Keratinocyte (primary cell): ENCODE data around the gene CHMP3. TPM values are rescaled to one million over a fixed set of nuclear protein-coding genes. Genes with fewer than 3 reads are reported as not detected.
"Not testable (repeated sequence)": the region's sequence is repeated elsewhere in the genome, so short reads cannot be mapped to it uniquely, and the experiment has no call there.

ENCODE experiments used
- DNase-seq: peaks from one replicate; pipeline ENCODE4 v3.0.0-alpha.2; 2011; ENCODE audit warnings: low read depth, missing footprints, low spot score
- FAIRE-seq: peaks from 2 replicates; lab custom pipeline; 2011; peaks lifted over from hg19 to GRCh38; lab: Jason Lieb, UNC
- H2AFZ ChIP-seq: 2 replicates; pipeline ENCODE4 v1.6.0; 2012; ENCODE audit warnings: low read length, control low read depth, inconsistent platforms; ENCODE audit not compliant: control insufficient read depth
- H3K27ac ChIP-seq: 2 replicates; pipeline ENCODE4 v1.5.1; 2011; ENCODE audit warnings: low read length; ENCODE audit not compliant: control insufficient read depth, insufficient read depth
- H3K27me3 ChIP-seq: 3 replicates; pipeline ENCODE4 v1.6.0; 2011; ENCODE audit warnings: low read length; ENCODE audit not compliant: control insufficient read depth, insufficient read depth; ENCODE audit errors: extremely low read depth
- H3K36me3 ChIP-seq, 2 experiments: 2 replicates in 1 of 2; 3 replicates in 1 of 2; pipeline ENCODE4 v1.5.1; 2011; ENCODE audit warnings: low read length in 2 of 2, mild to moderate bottlenecking in 1 of 2; ENCODE audit not compliant: control insufficient read depth in 2 of 2, insufficient read depth in 2 of 2; ENCODE audit errors: extremely low read depth in 1 of 2
- H3K4me1 ChIP-seq: 3 replicates; pipeline ENCODE4 v1.5.1; 2011; ENCODE audit warnings: low read length; ENCODE audit not compliant: control insufficient read depth, insufficient read depth; ENCODE audit errors: extremely low read depth
- H3K4me2 ChIP-seq: 3 replicates; pipeline ENCODE4 v1.6.0; 2011; ENCODE audit warnings: low read depth, low read length; ENCODE audit not compliant: control insufficient read depth, insufficient read depth; ENCODE audit errors: extremely low read depth
- H3K4me3 ChIP-seq, 3 experiments: fragments of 200-600 bp in 1 of 3; sonication (generic) in 1 of 3; 2 replicates in 2 of 3; 3 replicates in 1 of 3; pipeline ENCODE4 v1.5.1; 2011 to 2016; ENCODE audit warnings: low read length in 3 of 3, mild to moderate bottlenecking in 3 of 3, control low read depth in 2 of 3, inconsistent platforms in 1 of 3, low read depth in 1 of 3, mixed read lengths in 1 of 3, mixed run types in 1 of 3, moderate library complexity in 1 of 3; ENCODE audit not compliant: control insufficient read depth in 2 of 3, insufficient read depth in 2 of 3; ENCODE audit errors: extremely low read depth in 1 of 3
- H3K79me2 ChIP-seq: 2 replicates; pipeline ENCODE4 v1.6.0; 2012; ENCODE audit warnings: low read length; ENCODE audit not compliant: control insufficient read depth, insufficient read depth
- H3K9ac ChIP-seq: 3 replicates; pipeline ENCODE4 v1.6.0; 2011; ENCODE audit warnings: low read length; ENCODE audit not compliant: control insufficient read depth, insufficient read depth; ENCODE audit errors: extremely low read depth
- H3K9me1 ChIP-seq: 3 replicates; pipeline ENCODE4 v1.6.0; 2011; ENCODE audit warnings: low read length; ENCODE audit not compliant: control insufficient read depth, insufficient read depth; ENCODE audit errors: extremely low read depth
- H3K9me3 ChIP-seq: 2 replicates; pipeline ENCODE4 v1.5.1; 2012; ENCODE audit warnings: low read depth, low read length; ENCODE audit not compliant: control insufficient read depth
- H4K20me1 ChIP-seq: 3 replicates; pipeline ENCODE4 v1.6.0; 2011; ENCODE audit warnings: low read length; ENCODE audit not compliant: control insufficient read depth, insufficient read depth; ENCODE audit errors: extremely low read depth
- CTCF ChIP-seq, 3 experiments: IDR thresholded peaks in 1 of 3; conservative IDR thresholded peaks in 1 of 3; optimal IDR thresholded peaks in 1 of 3; 2 replicates in 2 of 3; 3 replicates in 1 of 3; pipeline versions ENCODE3 to v1.5.1; 2011; ENCODE audit warnings: low read length in 3 of 3, mild to moderate bottlenecking in 3 of 3, moderate library complexity in 2 of 3, control low read depth in 1 of 3, inconsistent platforms in 1 of 3; ENCODE audit not compliant: insufficient read depth in 2 of 3; ENCODE audit errors: extremely low read depth in 1 of 3
- EZH2 ChIP-seq: IDR thresholded peaks from one replicate; pipeline ENCODE4 v1.6.1; 2012; ENCODE audit warnings: inconsistent platforms, mild to moderate bottlenecking, low read length, moderate library complexity
- dilution Hi-C: fragments of 300-500 bp; cut with MboI; formaldehyde crosslinking; loops from one replicate; pipeline ENCODE4 v1.7.0; 2020; ENCODE audit warnings: low sequenced_read_pairs; ENCODE audit not compliant: extremely low pct_ligation_motif_present
- polyA plus RNA-seq, 5 experiments: library from polyadenylated mRNA; depleted of rRNA in 3 of 5; stranded (reverse) in 3 of 5; stranded (forward) in 1 of 5; unstranded in 1 of 5; fragments of >200 nt; gene quantifications; 1 replicate in 1 of 5; 2 replicates in 3 of 5; 3 replicates in 1 of 5; pipeline versions ENCODE4 v1.2.1 to v1.2.3, GENCODE V29; 2011 to 2012; ENCODE audit warnings: missing spikeins in 2 of 5, low read depth in 1 of 5, low replicate concordance in 1 of 5

Gene CHMP3
- polyA plus RNA-seq, 1 donor (not counting 4 experiments of a cell fraction or from before 2014, with no cell fraction given) = 162 TPM

- Histone ChIP-seq H3K9me3 (no peaks in the 10 kb centered on the region), H2AFZ (no peak overlapping the region), H3K4me3 (no peak overlapping the region), H3K4me1 (no peaks in the 10 kb centered on the region), H3K9me1 (no peaks in the 10 kb centered on the region), H4K20me1 (no peaks in the 10 kb centered on the region), H3K4me2 (no peak overlapping the region), H3K9ac (no peak overlapping the region), H3K79me2 (no peaks in the 10 kb centered on the region), H3K27ac (no peak overlapping the region), H3K27me3 (no peaks in the 10 kb centered on the region), H3K36me3 (no peaks in the 10 kb centered on the region)
- DNase-seq = no peak
- TF ChIP-seq EZH2 (no peak), CTCF (optimal IDR thresholded peaks at IDR 0.05 in 1 of 3, IDR thresholded peaks at IDR 0.05 in 1 of 3, conservative IDR thresholded peaks at IDR 0.05 in 1 of 3; ENCODE audit: extremely low read depth in 1 of 3, insufficient read depth in 2 of 3, low read length in 3 of 3) (no peak)
- no peak for FAIRE-seq
- dilution Hi-C loops = no loop called here
These were observed 30.0 kb upstream of the CHMP3 start for GRCh38 chr2:86593266-86593665.

- H4K20me1 ChIP-seq = no peaks in the 10 kb centered on the region
- no peaks in the 10 kb centered on the region for H3K9me1 ChIP-seq
- H3K4me1 ChIP-seq = no peaks in the 10 kb centered on the region
- no peak overlapping the region for H3K9ac ChIP-seq
- no peaks in the 10 kb centered on the region for H3K9me3 ChIP-seq
- H2AFZ ChIP-seq = no peak overlapping the region
- no peak overlapping the region for H3K4me3 ChIP-seq
- no peaks in the 10 kb centered on the region for H3K79me2 ChIP-seq
- no peak for FAIRE-seq
- no peak overlapping the region for H3K4me2 ChIP-seq
- TF ChIP-seq CTCF (optimal IDR thresholded peaks at IDR 0.05 in 1 of 3, IDR thresholded peaks at IDR 0.05 in 1 of 3, conservative IDR thresholded peaks at IDR 0.05 in 1 of 3; ENCODE audit: extremely low read depth in 1 of 3, insufficient read depth in 2 of 3, low read length in 3 of 3) = no peak
- no peak for TF ChIP-seq EZH2
- H3K27me3 ChIP-seq = no peaks in the 10 kb centered on the region
- no peak for DNase-seq
- dilution Hi-C loops = no loop called here
- H3K27ac ChIP-seq = no peak overlapping the region
- H3K36me3 ChIP-seq = no peaks in the 10 kb centered on the region
These were observed 29.4 kb upstream of the CHMP3 start for GRCh38 chr2:86592547-86593230.

- FAIRE-seq, H3K27me3 ChIP-seq, H3K4me3 ChIP-seq, H3K36me3 ChIP-seq, H2AFZ ChIP-seq, H3K9me3 ChIP-seq, DNase-seq, H3K9me1 ChIP-seq, H4K20me1 ChIP-seq, H3K27ac ChIP-seq, H3K79me2 ChIP-seq, H3K4me1 ChIP-seq, dilution Hi-C loops, H3K9ac ChIP-seq, H3K4me2 ChIP-seq: not testable (repeated sequence)
These were observed 26.5 kb upstream of the CHMP3 start for GRCh38 chr2:86589701-86590100.
